ENCODE results near the gene KCNG2.
"Not testable (repeated sequence)": the region's sequence is repeated elsewhere in the genome, so short reads cannot be mapped to it uniquely, and the experiment has no call there.

Gene KCNG2

GRCh38 chr18:79855147-79855933, 57.6 kb downstream of the KCNG2 start:
- no peak for DNase-seq

- no peak for DNase-seq
Observed at GRCh38 chr18:79856119-79857007, 58.6 kb downstream of the KCNG2 start.

DNA sequence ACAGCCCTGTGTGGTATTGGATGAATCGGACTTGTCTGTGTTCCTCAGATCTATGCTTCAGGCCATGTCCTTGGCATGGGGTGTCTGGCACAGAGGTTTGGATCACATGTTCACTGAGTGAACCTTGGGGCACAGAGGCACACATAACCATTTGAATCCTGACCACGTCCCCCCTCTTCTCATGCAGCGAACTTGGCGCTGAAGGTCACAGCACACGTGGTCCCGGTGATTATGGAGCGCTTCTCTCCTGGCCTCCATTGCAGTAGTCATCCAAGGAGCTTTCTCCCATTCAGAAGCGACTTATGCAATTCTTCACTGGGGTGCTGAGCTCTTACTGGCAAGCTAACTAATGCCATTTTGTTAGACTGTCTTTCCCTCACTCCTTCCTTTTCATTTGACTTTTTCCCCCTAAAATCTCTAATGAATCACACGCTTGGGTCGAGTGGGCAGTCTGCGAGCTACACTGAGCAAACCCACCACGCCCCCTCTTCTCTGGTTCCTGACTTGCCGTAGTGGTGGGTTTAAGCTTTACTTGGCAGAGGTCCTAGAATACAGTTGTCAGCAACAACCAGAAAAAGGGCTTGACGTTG, 59.4 kb downstream of the KCNG2 start:
- DNase-seq, result no peak

DNA sequence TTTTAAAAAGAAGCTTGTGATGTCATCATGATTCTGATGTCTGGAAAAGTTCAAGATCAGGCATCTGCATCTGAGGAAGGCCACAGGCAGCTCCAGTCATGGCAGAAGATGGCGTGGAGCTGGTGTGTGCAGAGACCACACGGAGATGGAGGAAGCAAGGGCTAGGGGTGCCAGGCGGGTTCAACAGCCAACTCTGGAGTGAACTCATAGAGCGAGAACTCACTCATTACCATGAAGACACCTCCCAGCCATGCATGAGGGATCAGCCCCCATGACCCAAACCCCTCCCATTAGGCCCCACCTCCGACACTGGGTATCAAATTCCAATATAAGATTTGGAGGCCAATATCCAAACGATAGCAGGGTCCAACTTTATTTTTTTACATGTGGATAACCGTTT, 61.6 kb downstream of the KCNG2 start:
- no peak for DNase-seq

GRCh38 chr18:79861687-79862086, 63.9 kb downstream of the KCNG2 start:
- DNase-seq, result no peak

DNA sequence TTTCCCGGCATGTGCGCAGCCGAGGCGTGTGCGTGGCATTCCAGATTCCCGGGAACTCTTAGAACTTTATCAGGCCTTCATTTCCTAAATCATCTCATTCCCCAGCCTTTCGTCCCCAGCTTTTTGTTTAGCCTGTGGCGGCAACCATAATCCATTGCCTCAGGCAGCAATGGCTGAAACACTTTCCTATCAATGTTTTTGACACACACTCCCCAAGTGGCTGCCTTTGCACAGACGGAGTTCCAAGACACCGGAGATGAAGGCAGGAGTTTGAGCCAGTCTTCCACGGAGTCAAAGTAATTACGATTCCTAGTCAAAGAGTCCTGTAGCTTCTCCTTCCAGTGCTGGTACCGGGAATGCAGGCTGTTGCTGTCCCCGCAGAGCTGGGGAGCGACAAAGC, 64.8 kb downstream of the KCNG2 start:
- no peak for DNase-seq

DNA sequence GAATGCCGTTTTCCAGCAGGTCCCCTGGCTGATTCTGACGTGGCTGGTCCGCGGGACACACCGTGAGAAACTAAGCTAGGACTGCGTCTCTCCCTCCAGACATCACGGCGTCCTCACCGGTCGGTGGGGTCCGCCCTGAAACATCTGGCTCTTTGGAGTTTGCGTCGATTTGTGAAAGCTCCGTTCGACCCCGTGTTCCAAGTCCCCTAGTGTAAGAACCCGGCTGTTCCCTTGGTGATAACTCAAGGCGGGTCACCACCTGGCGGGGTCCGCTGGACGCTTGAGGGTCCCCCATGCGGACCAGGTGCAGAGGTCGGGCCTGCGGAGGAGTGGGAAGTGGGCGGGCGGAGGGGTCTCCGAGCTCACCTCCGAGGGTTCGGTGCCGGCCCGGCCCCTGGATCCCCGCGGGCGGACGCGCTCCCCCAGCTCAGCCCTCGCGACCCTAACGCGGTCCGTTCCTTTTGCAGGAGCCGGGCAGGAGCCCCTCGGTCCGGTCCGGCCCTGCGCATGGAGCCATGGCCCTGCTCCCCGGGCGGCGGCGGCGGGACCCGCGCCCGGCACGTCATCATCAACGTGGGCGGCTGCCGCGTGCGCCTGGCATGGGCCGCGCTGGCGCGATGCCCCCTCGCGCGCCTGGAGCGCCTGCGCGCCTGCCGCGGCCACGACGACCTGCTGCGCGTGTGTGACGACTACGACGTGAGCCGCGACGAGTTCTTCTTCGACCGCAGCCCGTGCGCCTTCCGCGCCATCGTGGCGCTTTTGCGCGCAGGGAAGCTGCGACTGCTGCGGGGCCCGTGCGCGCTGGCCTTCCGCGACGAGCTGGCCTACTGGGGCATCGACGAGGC, 65.6 kb downstream of the KCNG2 start:
- DNase-seq, result no peak

- no peak for DNase-seq
Observed at GRCh38 chr18:79864006-79864725, 66.4 kb downstream of the KCNG2 start.

GRCh38 chr18:79864955-79865354, 67.2 kb downstream of the KCNG2 start:
- DNase-seq, result not testable (repeated sequence)

- DNase-seq, result not testable (repeated sequence)
Observed at GRCh38 chr18:79865951-79866350, 68.2 kb downstream of the KCNG2 start.

- no peak for DNase-seq
Observed at GRCh38 chr18:79866889-79867574, 69.3 kb downstream of the KCNG2 start.

- no peak for DNase-seq
Observed at GRCh38 chr18:79867666-79868065, 69.9 kb downstream of the KCNG2 start.

DNA sequence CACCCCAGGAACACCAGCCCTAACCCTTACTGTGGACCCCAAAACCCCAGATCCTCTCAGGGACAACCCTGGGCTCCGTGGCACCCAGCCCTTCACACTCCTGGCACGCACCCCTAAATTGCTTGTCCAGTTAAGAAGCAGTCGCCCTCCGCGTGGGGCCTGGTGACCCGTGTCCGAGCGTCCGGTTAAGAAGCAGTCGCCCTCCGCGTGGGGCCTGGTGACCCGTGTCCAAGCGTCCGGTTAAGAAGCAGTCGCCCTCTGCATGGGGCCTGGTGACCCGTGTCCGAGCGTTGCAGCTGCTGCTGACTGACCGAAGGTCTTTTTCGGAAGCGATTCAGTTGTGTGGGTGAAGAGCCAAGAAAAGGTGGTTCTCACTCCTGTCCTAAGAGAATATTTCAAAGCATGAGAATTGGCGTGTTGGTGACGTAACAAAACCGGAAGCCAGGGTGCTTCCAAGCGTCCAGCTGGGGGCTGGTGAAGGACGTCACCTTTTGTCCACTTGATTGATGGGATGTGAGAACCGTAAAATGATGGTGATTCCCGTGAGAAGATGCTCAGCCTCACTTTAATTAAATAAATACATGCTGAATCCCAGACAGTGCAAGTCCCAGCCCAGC, 70.5 kb downstream of the KCNG2 start:
- DNase-seq, result no peak

- no peak for DNase-seq
Observed at GRCh38 chr18:79868811-79869541, 71.2 kb downstream of the KCNG2 start.

- DNase-seq, result no peak
Observed at GRCh38 chr18:79869591-79870300, 72.0 kb downstream of the KCNG2 start.

- no peak for DNase-seq
Observed at GRCh38 chr18:79870301-79871025, 72.7 kb downstream of the KCNG2 start.

GRCh38 chr18:79871026-79871390, 73.3 kb downstream of the KCNG2 start:
- no peak for DNase-seq

DNA sequence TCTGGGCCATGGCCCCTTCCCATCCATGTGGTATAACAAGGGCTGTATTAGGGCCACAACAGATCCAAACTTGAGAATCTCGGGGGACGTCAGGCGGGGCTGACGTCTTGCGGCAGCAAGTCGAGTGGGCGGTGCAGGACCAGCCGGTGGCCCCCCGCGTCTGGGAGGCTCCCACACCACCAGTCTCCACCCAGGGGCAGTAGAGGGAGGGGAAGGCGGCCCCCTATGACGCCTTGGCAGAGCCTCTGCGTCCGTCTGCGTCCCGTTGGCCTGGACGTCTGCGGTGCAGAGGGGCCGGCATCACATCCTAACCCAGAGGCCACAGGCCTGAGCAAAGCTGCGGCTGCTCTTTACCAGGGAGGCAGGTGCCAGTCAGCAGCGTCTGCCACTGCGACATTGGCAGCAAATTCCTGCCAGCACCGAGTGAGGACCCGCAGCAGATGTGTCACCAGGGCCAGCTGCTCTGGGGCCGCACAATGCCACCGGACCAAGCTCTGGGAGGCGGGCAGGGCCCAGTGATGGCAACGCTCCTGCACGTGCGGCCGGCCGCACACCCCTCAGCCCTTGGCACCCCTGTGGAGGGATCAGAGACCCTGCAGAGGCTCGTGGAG, 73.8 kb downstream of the KCNG2 start:
- no peak for DNase-seq

All from activated gamma-delta T cell (primary cell).